ENCODE data around the gene PROM1.

PROM1 gene

GRCh38 chr4:16051980-16052379 is 31.8 kb downstream of the PROM1 start:
- Histone ChIP-seq H3K4me1 (ENCODE audit: control insufficient read depth in 1 of 2, insufficient read depth in 2 of 2, low read length in 2 of 2) (peaks cover 0 to 3% of the 10 kb centered on the region in 2 experiments), H4K91ac (ENCODE audit: low read depth, low read length) (no peak overlapping the region), H4K8ac (ENCODE audit: low read depth, low read length) (no peak overlapping the region), H3K14ac (ENCODE audit: low read length) (no peak overlapping the region), H3K4me2 (ENCODE audit: low read length) (no peak overlapping the region), H2AK5ac (ENCODE audit: low read length) (no peak overlapping the region), H3K23ac (ENCODE audit: low read length) (no peak overlapping the region), H3K18ac (ENCODE audit: low read length) (no peak overlapping the region), H3K79me1 (ENCODE audit: low read length) (no peaks in the 10 kb centered on the region), H3K36me3 (ENCODE audit: control insufficient read depth in 1 of 2, insufficient read depth in 2 of 2, low read length in 2 of 2) (peaks cover 0 to 4% of the 10 kb centered on the region in 2 experiments), H3K79me2 (ENCODE audit: control insufficient read depth, insufficient read depth, low read length, poor library complexity) (no peaks in the 10 kb centered on the region), H3K27me3 (ENCODE audit: insufficient read depth, low read length) (no peaks in the 10 kb centered on the region), H2BK12ac (ENCODE audit: low read length) (no peak overlapping the region), H2BK5ac (ENCODE audit: low read depth, low read length, poor library complexity) (no peak overlapping the region), H3K9me3 (ENCODE audit: insufficient read depth, low read depth, low read length) (no peaks in the 10 kb centered on the region), H4K12ac (ENCODE audit: low read depth, low read length) (no peak overlapping the region), H2AFZ (ENCODE audit: insufficient read depth, low read length, poor library complexity) (no peak overlapping the region), H3K27ac (ENCODE audit: low read depth, low read length) (no peak overlapping the region), H3K4ac (ENCODE audit: low read depth, low read length) (no peak overlapping the region), H2BK120ac (ENCODE audit: insufficient read depth, low read length, poor library complexity) (no peak overlapping the region), H3K4me3 (ENCODE audit: low read depth, low read length) (no peak overlapping the region), H3K9ac (ENCODE audit: low read length) (no peak overlapping the region)
- no peak for DNase-seq
- no CpG with 5 or more reads among the region's 5 CpGs for WGBS (ENCODE audit: extremely low coverage, insufficient coverage, insufficient read length)

- H4K8ac ChIP-seq (ENCODE audit: low read depth, low read length): no peak overlapping the region
- H2BK12ac ChIP-seq (ENCODE audit: low read length): no peak overlapping the region
- H4K12ac ChIP-seq (ENCODE audit: low read depth, low read length): no peak overlapping the region
- H3K4me3 ChIP-seq (ENCODE audit: low read depth, low read length): no peak overlapping the region
- H3K27me3 ChIP-seq (ENCODE audit: insufficient read depth, low read length): no peaks in the 10 kb centered on the region
- no peaks in the 10 kb centered on the region for H3K9me3 ChIP-seq (ENCODE audit: insufficient read depth, low read depth, low read length)
- no peak overlapping the region for H4K91ac ChIP-seq (ENCODE audit: low read depth, low read length)
- no peak overlapping the region for H3K9ac ChIP-seq (ENCODE audit: low read length)
- no peak overlapping the region for H2BK5ac ChIP-seq (ENCODE audit: low read depth, low read length, poor library complexity)
- no peaks in the 10 kb centered on the region for H3K79me1 ChIP-seq (ENCODE audit: low read length)
- no peaks in the 10 kb centered on the region for H3K79me2 ChIP-seq (ENCODE audit: control insufficient read depth, insufficient read depth, low read length, poor library complexity)
- peaks cover 0 to 3% of the 10 kb centered on the region in 2 experiments for H3K4me1 ChIP-seq (ENCODE audit: control insufficient read depth in 1 of 2, insufficient read depth in 2 of 2, low read length in 2 of 2)
- H2BK120ac ChIP-seq (ENCODE audit: insufficient read depth, low read length, poor library complexity): no peak overlapping the region
- no CpG with 5 or more reads among the region's 2 CpGs for WGBS (ENCODE audit: extremely low coverage, insufficient coverage, insufficient read length)
- DNase-seq: no peak
- no peak overlapping the region for H3K14ac ChIP-seq (ENCODE audit: low read length)
- no peak overlapping the region for H3K27ac ChIP-seq (ENCODE audit: low read depth, low read length)
- H3K4me2 ChIP-seq (ENCODE audit: low read length): no peak overlapping the region
- H3K23ac ChIP-seq (ENCODE audit: low read length): no peak overlapping the region
- no peak overlapping the region for H2AFZ ChIP-seq (ENCODE audit: insufficient read depth, low read length, poor library complexity)
- no peak overlapping the region for H3K18ac ChIP-seq (ENCODE audit: low read length)
- no peak overlapping the region for H3K4ac ChIP-seq (ENCODE audit: low read depth, low read length)
- H2AK5ac ChIP-seq (ENCODE audit: low read length): no peak overlapping the region
- H3K36me3 ChIP-seq (ENCODE audit: control insufficient read depth in 1 of 2, insufficient read depth in 2 of 2, low read length in 2 of 2): peaks cover 0 to 4% of the 10 kb centered on the region in 2 experiments
These were observed 32.7 kb downstream of the PROM1 start for GRCh38 chr4:16051132-16051531.

- Histone ChIP-seq H4K8ac (ENCODE audit: low read depth, low read length) (no peak overlapping the region), H3K9ac (ENCODE audit: low read length) (no peak overlapping the region), H3K9me3 (ENCODE audit: insufficient read depth, low read depth, low read length) (no peaks in the 10 kb centered on the region), H3K27ac (ENCODE audit: low read depth, low read length) (no peak overlapping the region), H3K4me2 (ENCODE audit: low read length) (no peak overlapping the region), H3K79me1 (ENCODE audit: low read length) (no peaks in the 10 kb centered on the region), H2BK12ac (ENCODE audit: low read length) (no peak overlapping the region), H3K27me3 (ENCODE audit: insufficient read depth, low read length) (no peaks in the 10 kb centered on the region), H2BK5ac (ENCODE audit: low read depth, low read length, poor library complexity) (no peak overlapping the region), H3K4me3 (ENCODE audit: low read depth, low read length) (no peak overlapping the region), H2AK5ac (ENCODE audit: low read length) (no peak overlapping the region), H4K91ac (ENCODE audit: low read depth, low read length) (no peak overlapping the region), H3K4me1 (ENCODE audit: control insufficient read depth in 1 of 2, insufficient read depth in 2 of 2, low read length in 2 of 2) (peaks cover 0 to 3% of the 10 kb centered on the region in 2 experiments), H2AFZ (ENCODE audit: insufficient read depth, low read length, poor library complexity) (no peak overlapping the region), H3K4ac (ENCODE audit: low read depth, low read length) (no peak overlapping the region), H3K14ac (ENCODE audit: low read length) (no peak overlapping the region), H4K12ac (ENCODE audit: low read depth, low read length) (no peak overlapping the region), H3K23ac (ENCODE audit: low read length) (no peak overlapping the region), H3K79me2 (ENCODE audit: control insufficient read depth, insufficient read depth, low read length, poor library complexity) (no peaks in the 10 kb centered on the region), H2BK120ac (ENCODE audit: insufficient read depth, low read length, poor library complexity) (no peak overlapping the region), H3K36me3 (ENCODE audit: control insufficient read depth in 1 of 2, insufficient read depth in 2 of 2, low read length in 2 of 2) (peaks cover 0 to 4% of the 10 kb centered on the region in 2 experiments), H3K18ac (ENCODE audit: low read length) (no peak overlapping the region)
- WGBS (ENCODE audit: extremely low coverage, insufficient coverage, insufficient read length): no CpG with 5 or more reads among the region's 1 CpG
- DNase-seq: no peak
These were observed 33.2 kb downstream of the PROM1 start for GRCh38 chr4:16050669-16051068.

- H2AK5ac ChIP-seq (ENCODE audit: low read length): no peak overlapping the region
- H3K27ac ChIP-seq (ENCODE audit: low read depth, low read length): no peak overlapping the region
- H3K9me3 ChIP-seq (ENCODE audit: insufficient read depth, low read depth, low read length): no peaks in the 10 kb centered on the region
- no peak overlapping the region for H3K4ac ChIP-seq (ENCODE audit: low read depth, low read length)
- H2AFZ ChIP-seq (ENCODE audit: insufficient read depth, low read length, poor library complexity): no peak overlapping the region
- no peaks in the 10 kb centered on the region for H3K27me3 ChIP-seq (ENCODE audit: insufficient read depth, low read length)
- H3K4me2 ChIP-seq (ENCODE audit: low read length): no peak overlapping the region
- H4K12ac ChIP-seq (ENCODE audit: low read depth, low read length): no peak overlapping the region
- no peak overlapping the region for H2BK5ac ChIP-seq (ENCODE audit: low read depth, low read length, poor library complexity)
- H3K9ac ChIP-seq (ENCODE audit: low read length): no peak overlapping the region
- peaks cover 0 to 3% of the 10 kb centered on the region in 2 experiments for H3K4me1 ChIP-seq (ENCODE audit: control insufficient read depth in 1 of 2, insufficient read depth in 2 of 2, low read length in 2 of 2)
- H3K36me3 ChIP-seq (ENCODE audit: control insufficient read depth in 1 of 2, insufficient read depth in 2 of 2, low read length in 2 of 2): peaks cover 0 to 4% of the 10 kb centered on the region in 2 experiments
- no CpG with 5 or more reads among the region's 15 CpGs for WGBS (ENCODE audit: extremely low coverage, insufficient coverage, insufficient read length)
- H2BK12ac ChIP-seq (ENCODE audit: low read length): no peak overlapping the region
- H3K4me3 ChIP-seq (ENCODE audit: low read depth, low read length): no peak overlapping the region
- no peak overlapping the region for H2BK120ac ChIP-seq (ENCODE audit: insufficient read depth, low read length, poor library complexity)
- H3K79me2 ChIP-seq (ENCODE audit: control insufficient read depth, insufficient read depth, low read length, poor library complexity): no peaks in the 10 kb centered on the region
- no peak overlapping the region for H3K18ac ChIP-seq (ENCODE audit: low read length)
- H4K91ac ChIP-seq (ENCODE audit: low read depth, low read length): no peak overlapping the region
- no peak overlapping the region for H3K23ac ChIP-seq (ENCODE audit: low read length)
- H4K8ac ChIP-seq (ENCODE audit: low read depth, low read length): no peak overlapping the region
- no peaks in the 10 kb centered on the region for H3K79me1 ChIP-seq (ENCODE audit: low read length)
- H3K14ac ChIP-seq (ENCODE audit: low read length): no peak overlapping the region
- DNase-seq: no peak
These were observed 35.0 kb downstream of the PROM1 start for GRCh38 chr4:16048619-16049419.

Measured in trophoblast cell (in vitro differentiated cells and primary cell).